Activated CD8-positive, alpha-beta memory T cell treated with anti-CD3 and anti-CD28 coated beads for 48 hours (primary cell): ENCODE measurements around the gene UBE3A.
A peak's percentile ranks its signal among the peaks of the same experiment; 100 is the strongest.
"Not testable (repeated sequence)": the region's sequence is repeated elsewhere in the genome, so short reads cannot be mapped to it uniquely, and the experiment has no call there.

ENCODE experiments used
- DNase-seq, 3 experiments: peaks; one replicate each; pipeline ENCODE4 v3.0.0-alpha.2; 2020; ENCODE audit warnings: low read depth in 2 of 3, low spot score in 2 of 3

The UBE3A gene

GRCh38 chr15:25439369-25439836, 579 bp upstream of the UBE3A start:
- DNase-seq = no peak

GRCh38 chr15:25437777-25438600, 835 bp downstream of the UBE3A start:
- DNase-seq = peak; percentile 31 to 40 (median 33)

GRCh38 chr15:25436707-25437106, 2.1 kb downstream of the UBE3A start:
- no peak for DNase-seq

- DNase-seq = no peak
Measured at GRCh38 chr15:25435474-25436243, 3.2 kb downstream of the UBE3A start.

GRCh38 chr15:25433118-25433865, 5.5 kb downstream of the UBE3A start:
- no peak for DNase-seq

GRCh38 chr15:25431836-25432561, 6.8 kb downstream of the UBE3A start:
- DNase-seq = no peak

GRCh38 chr15:25427861-25428260, 11.0 kb downstream of the UBE3A start:
- no peak for DNase-seq

GRCh38 chr15:25426896-25427610, 11.8 kb downstream of the UBE3A start:
- no peak for DNase-seq

GRCh38 chr15:25424073-25424472, 14.8 kb downstream of the UBE3A start:
- no peak for DNase-seq

- no peak for DNase-seq
Measured at GRCh38 chr15:25422021-25422420, 16.8 kb downstream of the UBE3A start.

- no peak for DNase-seq
Measured at GRCh38 chr15:25418202-25418601, 20.6 kb downstream of the UBE3A start.

- no peak for DNase-seq
Measured at GRCh38 chr15:25417604-25418003, 21.2 kb downstream of the UBE3A start.

- no peak for DNase-seq
Measured at GRCh38 chr15:25416693-25417092, 22.1 kb downstream of the UBE3A start.

GRCh38 chr15:25415707-25416106, 23.1 kb downstream of the UBE3A start:
- DNase-seq = no peak

- no peak for DNase-seq
Measured at GRCh38 chr15:25415217-25415616, 23.6 kb downstream of the UBE3A start.

GRCh38 chr15:25410649-25411048, 28.2 kb downstream of the UBE3A start:
- DNase-seq = no peak

GRCh38 chr15:25409731-25410130, 29.1 kb downstream of the UBE3A start:
- not testable (repeated sequence) for DNase-seq

- DNase-seq = no peak
Measured at GRCh38 chr15:25408929-25409328, 29.9 kb downstream of the UBE3A start.

GRCh38 chr15:25408428-25408827, 30.4 kb downstream of the UBE3A start:
- DNase-seq = no peak

- DNase-seq = no peak
Measured at GRCh38 chr15:25407950-25408349, 30.9 kb downstream of the UBE3A start.
